ENCODE measurements around the gene TBX21.
A peak's percentile ranks its signal among the peaks of the same experiment; 100 is the strongest.

Gene TBX21

GRCh38 chr17:47733047-47733673, at the start of gene TBX21:
Gene TBX21, plus strand, starts transcription at chr17:47733236. Its CDS starts 219 bp downstream, at chr17:47733455.
- no peak for DNase-seq (ENCODE audit: low read depth, low spot score)
- no peak within 1 kb of the TSS for H3K4me3 ChIP-seq (ENCODE audit: low read depth, low read length)
- TF ChIP-seq, protein P1, sequence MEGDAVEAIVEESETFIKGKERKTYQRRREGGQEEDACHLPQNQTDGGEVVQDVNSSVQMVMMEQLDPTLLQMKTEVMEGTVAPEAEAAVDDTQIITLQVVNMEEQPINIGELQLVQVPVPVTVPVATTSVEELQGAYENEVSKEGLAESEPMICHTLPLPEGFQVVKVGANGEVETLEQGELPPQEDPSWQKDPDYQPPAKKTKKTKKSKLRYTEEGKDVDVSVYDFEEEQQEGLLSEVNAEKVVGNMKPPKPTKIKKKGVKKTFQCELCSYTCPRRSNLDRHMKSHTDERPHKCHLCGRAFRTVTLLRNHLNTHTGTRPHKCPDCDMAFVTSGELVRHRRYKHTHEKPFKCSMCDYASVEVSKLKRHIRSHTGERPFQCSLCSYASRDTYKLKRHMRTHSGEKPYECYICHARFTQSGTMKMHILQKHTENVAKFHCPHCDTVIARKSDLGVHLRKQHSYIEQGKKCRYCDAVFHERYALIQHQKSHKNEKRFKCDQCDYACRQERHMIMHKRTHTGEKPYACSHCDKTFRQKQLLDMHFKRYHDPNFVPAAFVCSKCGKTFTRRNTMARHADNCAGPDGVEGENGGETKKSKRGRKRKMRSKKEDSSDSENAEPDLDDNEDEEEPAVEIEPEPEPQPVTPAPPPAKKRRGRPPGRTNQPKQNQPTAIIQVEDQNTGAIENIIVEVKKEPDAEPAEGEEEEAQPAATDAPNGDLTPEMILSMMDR (IDR thresholded peaks at IDR 0.05; ENCODE audit: low read depth, low read length): peak; percentile 24
- in situ Hi-C loops (cut with HindIII; ENCODE audit: low sequenced_read_pairs): no loop called here

GRCh38 chr17:47684025-47684424, 49.0 kb upstream of the TBX21 start:
- in situ Hi-C loops (cut with HindIII; ENCODE audit: low sequenced_read_pairs): no loop called here
- H3K4me3 ChIP-seq (ENCODE audit: low read depth, low read length): no peak overlapping the region
- no peak for DNase-seq (ENCODE audit: low read depth, low spot score)
- TF ChIP-seq, protein P1 (IDR thresholded peaks at IDR 0.05; ENCODE audit: low read depth, low read length): no peak

DNA sequence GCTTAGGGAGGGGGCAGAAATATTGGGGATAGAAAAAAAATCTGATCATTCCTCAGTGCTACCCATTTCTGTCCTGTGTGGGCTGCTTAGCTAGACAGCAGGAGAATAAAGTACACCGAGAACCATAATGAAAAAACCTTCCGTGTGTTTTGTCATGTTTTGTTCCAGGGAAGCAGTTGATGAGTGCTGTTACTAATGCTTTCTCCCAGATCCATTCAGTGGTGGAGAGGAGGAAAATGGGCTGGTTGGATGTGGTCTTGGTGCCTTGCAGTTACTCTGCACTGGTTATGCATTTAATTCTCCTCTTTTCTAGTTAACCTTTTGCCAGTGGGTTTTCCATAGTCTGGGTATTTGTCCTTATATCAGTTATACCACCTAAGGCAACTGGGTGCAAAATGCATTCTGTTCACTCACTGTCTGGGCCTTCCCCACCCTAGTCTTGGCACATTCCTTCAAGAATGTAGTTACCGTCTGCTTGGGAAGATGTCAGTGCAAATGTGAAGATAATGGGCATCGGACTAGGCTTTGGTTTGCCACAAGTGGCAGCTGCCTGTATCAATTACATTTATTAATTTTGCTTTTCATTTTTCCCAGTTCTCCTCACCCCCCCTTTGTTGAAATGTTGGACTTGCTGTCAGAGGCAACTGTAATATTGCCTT, 48.4 kb upstream of the TBX21 start:
- no peak overlapping the region for H3K4me3 ChIP-seq (ENCODE audit: low read depth, low read length)

DNA sequence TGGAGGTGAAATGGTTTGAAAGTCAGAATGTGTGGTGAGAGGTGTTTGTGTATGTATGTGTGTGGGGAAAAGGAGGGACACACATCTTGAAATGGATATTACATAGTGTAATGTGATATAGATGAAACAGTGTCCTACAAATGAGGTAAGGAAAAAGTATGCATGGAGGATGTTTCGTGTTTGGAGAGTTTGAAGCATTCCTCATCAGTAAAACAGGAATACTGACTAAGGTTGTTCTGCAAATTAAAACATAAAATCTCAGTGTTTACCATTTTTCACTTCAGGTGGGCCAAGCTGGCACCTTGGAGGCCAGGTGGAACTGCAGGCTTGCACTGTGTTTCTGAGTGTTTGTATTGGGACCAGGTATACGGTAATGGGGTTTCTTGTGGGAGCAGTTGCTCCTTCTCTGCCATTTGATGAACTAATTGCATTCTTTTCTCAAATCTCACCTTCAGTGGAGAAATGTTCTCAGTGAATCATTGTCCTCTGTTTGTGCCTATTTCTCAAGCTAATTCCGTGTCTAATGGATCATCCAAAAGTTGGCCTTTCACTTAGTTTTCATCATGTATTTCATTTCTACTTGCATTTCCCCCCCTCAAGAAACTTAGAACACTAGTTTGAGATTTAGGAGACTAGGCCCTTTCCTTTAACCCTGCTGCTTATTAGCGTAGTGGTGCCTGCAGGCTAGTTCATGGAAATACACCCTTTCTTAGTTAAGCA, 47.3 kb upstream of the TBX21 start:
- H3K4me3 ChIP-seq (ENCODE audit: low read depth, low read length): no peak overlapping the region
- no peak for DNase-seq (ENCODE audit: low read depth, low spot score)
- in situ Hi-C loops (cut with HindIII; ENCODE audit: low sequenced_read_pairs): no loop called here
- TF ChIP-seq, protein P1 (IDR thresholded peaks at IDR 0.05; ENCODE audit: low read depth, low read length): no peak

More for the DNA sequence above, 48.4 kb upstream of the TBX21 start:
- in situ Hi-C loops (cut with HindIII; ENCODE audit: low sequenced_read_pairs): no loop called here
- TF ChIP-seq, protein P1 (IDR thresholded peaks at IDR 0.05; ENCODE audit: low read depth, low read length): no peak
- no peak for DNase-seq (ENCODE audit: low read depth, low spot score)

DNA sequence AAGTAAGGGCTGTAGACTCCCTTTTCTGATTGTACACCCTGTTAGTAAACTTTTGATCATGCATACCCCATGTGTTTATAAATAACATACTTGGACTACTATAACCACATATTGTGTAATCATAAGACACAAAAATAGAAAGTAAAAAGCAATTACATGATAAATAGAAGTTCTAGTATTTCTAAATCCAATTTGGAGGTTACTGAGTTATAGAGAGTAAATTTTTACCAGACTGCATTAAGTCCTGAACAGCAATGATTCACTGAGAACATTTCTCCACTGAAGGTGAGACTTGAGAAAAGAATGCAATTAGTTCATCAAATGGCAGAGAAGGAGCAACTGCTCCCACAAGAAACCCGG, 46.8 kb upstream of the TBX21 start:
- in situ Hi-C loops (cut with HindIII; ENCODE audit: low sequenced_read_pairs): no loop called here

DNA sequence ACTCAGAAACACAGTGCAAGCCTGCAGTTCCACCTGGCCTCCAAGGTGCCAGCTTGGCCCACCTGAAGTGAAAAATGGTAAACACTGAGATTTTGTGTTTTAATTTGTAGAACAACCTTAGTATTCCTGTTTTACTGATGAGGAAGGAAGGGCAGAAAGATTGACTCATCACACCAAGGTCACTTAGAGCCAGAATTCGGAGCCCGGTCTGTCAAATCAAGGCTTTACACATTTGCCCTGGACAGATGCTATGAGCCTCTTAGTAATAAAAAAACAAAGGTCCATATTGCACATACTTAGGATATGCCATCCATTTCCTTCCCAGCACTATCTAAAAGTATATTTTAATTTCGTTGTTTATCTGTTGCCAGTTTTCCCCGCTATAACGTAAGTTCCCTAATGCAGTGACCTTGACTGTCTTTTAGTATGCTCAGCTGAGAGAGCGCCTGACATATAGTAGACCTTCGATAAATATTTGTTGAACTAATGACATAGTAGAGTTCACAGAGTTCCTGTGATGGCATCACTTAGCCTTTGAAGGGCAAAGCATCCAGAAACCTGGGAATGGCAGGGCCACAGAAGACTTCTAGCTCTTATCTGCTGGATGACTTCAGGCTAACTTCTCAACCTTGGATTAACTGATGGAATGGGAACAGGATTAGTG, 46.2 kb upstream of the TBX21 start:
- H3K4me3 ChIP-seq (ENCODE audit: low read depth, low read length): no peak overlapping the region
- in situ Hi-C loops (cut with HindIII; ENCODE audit: low sequenced_read_pairs): no loop called here
- no peak for DNase-seq (ENCODE audit: low read depth, low spot score)
- TF ChIP-seq, protein P1 (IDR thresholded peaks at IDR 0.05; ENCODE audit: low read depth, low read length): no peak

More for the DNA sequence above, 46.8 kb upstream of the TBX21 start:
- no peak overlapping the region for H3K4me3 ChIP-seq (ENCODE audit: low read depth, low read length)
- DNase-seq (ENCODE audit: low read depth, low spot score): no peak
- TF ChIP-seq, protein P1 (IDR thresholded peaks at IDR 0.05; ENCODE audit: low read depth, low read length): no peak
